HG03060 (cell line): ENCODE results near the gene ASMTL.
"Not testable (repeated sequence)": the region's sequence is repeated elsewhere in the genome, so short reads cannot be mapped to it uniquely, and the experiment has no call there.

ENCODE experiments used
- ATAC-seq: cut with Tn5 transposase; IDR thresholded peaks from one replicate; pipeline ENCODE4 v1.9.1; 2021; ENCODE audit warnings: low read depth, moderate number of reproducible peaks; ENCODE audit not compliant: unreplicated experiment

Gene ASMTL

DNA sequence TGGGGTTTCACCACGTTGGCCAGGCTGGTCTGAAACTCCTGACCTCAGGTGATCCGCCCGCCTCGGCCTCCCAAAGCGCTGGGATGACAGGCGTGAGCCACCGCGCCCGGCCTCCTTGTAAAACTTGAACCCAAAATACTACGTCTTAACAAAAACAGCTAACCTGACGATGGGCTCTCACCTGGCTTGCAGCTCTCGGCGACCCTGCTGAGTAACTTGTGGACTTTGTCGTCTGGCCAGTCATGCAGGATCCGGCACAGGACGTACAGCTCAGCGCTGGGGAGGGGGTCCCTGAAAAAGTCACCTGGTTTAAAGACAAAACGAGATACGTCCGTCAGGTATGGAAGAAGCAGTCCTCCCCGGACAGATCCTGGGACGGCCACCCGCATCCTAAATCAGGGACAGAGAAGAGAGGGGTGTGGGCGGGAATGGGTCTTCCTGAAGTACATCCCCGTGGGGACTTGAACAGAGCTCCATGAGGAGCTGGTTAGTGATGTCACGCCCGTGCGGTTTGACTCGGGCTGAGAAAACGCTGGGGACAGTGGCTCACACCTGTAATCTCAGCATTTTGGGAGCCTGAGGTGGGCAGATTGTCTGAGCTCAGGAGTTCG lies 40.1 kb downstream of the ASMTL start:
- ATAC-seq: no peak

DNA sequence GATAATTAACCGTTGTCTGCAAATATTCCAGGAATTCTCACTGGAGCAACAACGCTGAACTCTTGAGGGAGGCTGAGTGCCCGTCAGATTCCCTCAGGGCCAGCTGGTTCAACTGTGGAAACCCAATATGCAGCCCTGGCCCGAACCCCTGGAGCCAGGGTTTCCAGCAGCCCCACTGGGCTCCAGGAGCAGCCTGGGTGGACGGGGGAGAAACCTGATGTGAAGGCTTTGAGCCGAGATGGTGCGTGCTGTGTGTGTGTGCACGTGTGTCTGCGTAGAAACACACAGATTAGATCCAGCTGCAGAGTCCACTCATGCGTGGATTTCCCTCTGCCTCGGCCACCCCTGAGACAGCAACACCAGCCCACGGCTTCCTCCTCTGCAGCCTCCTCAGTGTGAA lies 41.4 kb downstream of the ASMTL start:
- no peak for ATAC-seq

DNA sequence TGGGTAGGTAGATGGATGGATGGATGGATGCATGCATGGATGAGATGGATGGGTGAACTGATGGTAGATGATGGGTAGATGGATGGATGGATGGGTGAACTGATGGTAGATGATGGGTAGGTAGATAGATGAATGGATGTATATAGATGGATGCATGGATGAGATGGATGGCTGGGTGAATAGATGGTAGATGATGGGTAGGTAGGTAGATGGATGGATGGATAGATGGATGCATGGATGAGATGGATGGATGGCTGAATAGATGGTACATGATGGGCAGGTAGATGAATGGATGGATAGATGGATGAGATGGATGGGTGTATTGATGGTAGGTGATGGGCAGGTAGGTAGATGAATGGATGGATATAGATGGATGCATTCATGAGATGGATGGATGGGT lies 45.7 kb downstream of the ASMTL start:
- no peak for ATAC-seq

DNA sequence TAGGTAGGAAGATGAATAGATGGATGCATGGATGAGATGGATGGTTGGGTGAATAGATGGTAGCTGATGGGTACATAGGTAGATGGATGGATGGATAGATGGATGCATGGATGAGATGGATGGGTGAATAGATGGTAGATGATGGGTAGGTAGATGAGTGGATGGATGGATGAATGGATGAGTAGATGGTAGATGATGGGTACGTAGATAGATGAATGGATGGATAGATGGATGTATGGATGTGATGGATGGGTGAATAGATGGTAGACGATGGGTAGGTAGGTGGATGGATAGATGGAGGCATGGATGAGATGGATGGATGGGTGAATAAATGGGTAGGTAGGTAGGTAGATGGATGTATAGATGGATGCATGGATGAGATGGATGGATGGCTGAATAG lies 46.9 kb downstream of the ASMTL start:
- not testable (repeated sequence) for ATAC-seq

DNA sequence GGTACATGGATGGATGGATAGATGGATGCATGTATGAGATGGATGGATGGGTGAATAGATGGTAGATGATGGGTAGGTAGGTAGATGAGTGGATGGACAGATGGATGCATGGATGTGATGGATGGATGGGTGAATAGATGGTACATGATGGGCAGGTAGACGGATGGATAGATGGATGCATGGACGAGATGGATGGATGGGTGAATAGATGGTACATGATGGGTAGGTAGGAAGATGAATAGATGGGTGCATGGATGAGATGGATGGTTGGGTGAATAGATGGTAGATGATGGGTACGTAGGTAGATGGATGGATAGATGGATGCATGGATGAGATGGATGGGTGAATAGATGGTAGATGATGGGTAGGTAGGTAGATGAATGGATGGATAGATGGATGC lies 48.8 kb downstream of the ASMTL start:
- ATAC-seq: not testable (repeated sequence)

DNA sequence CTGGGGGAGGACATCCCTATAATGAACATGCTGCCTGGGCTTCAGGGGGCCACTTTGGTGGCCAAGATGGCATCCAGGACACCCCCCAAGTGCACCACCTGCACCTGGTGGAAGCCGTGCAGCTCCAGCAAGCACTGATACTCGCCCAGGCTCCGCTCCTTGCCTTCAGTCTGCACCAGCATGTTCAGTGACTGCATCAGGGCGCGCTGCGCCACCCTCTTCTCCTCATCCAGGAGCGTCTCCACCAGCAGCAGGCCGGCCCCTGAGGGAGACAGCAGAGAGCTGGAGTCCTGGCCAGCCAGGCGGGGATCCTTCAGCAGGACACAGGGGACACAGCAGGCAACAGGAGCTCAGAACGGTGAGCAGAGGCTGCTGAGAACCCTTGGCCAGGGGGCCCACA lies 49.5 kb downstream of the ASMTL start:
- no peak for ATAC-seq

DNA sequence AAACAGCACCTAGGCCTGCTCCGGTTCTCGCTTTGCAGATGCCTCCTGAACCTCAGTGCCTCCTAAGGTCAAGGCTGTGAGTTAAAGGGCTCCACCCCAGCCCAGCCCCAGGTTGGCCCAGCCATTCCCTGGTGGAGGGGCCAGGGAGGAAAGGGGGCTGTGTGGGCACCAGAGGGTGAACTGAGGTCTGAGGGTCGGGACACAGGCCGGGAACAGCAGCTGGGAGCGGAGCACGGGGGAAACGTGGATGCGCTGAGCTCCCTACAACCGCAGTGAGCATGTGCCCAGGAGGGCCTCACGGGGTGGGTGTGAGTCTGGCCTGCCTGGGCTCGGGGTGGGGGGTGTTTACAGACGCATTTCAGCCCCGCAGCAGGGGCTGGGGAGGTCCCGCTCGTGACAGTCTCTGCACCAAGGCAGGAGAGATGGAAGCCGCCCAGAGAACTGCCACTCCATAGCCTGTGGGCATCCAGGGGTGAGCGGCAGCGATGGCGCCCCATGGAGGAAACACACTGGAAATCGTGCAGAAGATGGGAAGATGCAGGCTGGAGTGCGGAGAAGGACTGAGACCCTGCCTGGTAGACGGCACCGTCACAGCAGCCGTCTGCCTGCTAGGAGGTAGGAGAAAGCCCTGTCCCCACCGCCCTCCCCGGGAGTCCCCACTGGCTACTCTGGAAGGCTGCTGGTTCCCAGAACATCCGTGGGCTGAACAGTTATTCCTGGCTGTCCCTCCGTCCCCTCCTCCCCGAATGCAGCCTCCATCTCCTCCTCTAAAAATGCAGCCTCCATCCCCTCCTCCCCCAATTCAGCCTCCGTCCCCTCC lies 50.9 kb downstream of the ASMTL start:
- no peak for ATAC-seq

DNA sequence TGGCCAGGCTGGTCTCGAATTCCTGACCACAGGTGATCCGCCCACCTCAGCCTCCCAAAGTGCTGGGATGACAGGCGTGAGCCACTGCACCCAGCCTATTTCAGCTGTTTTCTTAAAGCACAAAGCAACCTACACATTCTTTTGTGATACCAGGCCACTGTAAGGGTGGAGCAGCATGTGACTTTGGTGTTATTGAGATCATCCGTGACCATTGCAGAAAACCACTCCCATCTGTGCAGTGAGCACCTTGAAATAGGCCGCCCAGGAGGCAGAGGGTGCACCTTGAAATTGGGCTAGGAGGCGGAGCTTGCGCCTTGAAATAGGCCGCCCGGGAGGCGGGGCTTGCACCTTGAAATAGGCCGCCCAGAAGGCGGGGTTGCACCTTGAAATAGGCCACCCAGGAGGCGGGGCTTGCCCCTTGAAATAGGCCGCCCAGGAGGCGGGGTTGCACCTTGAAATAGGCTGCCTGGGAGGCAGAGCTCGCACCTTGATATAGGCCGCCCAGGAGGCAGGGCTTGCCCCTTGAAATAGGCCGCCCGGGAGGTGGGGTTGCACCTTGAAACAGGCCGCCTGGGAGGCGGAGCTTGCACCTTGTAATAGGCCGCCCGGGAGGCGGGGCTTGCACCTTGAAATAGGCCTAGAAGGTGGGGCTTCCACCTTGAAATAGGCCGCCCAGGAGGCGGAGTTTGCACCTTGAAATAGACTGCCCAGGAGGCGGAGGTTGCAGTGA lies 51.8 kb downstream of the ASMTL start:
- ATAC-seq: no peak

DNA sequence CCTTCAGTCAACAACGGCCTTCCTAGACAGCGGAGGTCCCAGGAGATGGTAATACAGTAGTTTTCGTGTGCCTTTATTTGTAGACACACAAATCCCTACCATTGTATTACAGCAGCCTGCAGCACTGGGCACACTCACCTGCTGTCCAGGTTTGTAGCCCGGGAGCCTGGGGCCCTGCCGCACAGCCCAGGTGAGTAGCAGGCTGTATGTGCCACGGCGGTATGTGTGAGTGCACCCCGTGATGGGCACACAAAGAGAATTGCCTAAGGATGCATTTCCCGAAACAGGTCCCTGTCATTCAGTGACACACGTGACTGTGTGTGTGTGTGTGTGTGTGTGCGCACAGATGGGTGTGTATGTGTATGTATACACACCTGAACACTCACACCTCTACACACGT lies 52.7 kb downstream of the ASMTL start:
- ATAC-seq: no peak

DNA sequence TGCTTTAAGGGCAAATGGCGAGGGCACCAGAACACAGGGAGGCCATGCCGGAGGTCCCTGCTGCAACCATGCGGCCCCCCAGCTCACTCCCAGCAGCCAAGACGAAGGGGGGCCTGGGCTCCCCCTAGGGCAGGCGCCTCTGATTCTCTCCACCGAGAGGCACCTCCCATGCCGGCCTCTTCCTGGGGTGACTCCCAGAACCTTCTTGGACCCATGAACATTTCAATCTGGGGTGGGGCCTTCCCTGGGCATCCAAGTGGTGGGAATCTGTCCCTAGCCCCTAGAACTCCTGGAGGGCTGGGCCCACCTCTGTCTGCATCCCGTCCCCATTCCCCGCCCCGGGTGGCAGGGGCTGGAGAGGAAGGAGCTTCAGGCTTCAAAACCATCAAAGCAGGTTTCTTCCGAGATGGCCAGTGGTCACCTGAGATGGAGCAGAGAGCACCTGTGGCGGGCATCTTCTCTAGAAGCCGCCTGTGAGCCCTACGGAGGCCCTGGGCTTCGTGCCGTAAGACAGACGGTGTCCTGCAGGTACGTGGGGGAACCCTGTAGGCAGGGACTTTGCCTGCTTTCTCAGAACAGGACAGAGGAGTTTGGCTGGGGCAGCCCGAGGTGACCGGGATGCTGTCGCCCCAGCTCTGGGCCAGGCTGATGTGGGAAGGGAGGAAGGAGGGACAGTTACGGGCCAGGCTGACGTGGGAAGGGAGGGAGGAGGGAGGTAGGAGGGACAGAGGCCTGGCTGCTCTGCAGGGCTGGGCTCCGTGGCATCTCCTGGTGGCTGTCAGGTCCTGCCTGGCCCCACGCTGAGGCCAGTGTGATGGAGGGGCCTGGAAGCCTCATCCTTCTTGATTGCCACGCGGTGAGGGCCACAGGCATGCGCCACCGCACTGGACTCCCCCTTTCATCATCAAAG lies 54.0 kb downstream of the ASMTL start:
- ATAC-seq: no peak

DNA sequence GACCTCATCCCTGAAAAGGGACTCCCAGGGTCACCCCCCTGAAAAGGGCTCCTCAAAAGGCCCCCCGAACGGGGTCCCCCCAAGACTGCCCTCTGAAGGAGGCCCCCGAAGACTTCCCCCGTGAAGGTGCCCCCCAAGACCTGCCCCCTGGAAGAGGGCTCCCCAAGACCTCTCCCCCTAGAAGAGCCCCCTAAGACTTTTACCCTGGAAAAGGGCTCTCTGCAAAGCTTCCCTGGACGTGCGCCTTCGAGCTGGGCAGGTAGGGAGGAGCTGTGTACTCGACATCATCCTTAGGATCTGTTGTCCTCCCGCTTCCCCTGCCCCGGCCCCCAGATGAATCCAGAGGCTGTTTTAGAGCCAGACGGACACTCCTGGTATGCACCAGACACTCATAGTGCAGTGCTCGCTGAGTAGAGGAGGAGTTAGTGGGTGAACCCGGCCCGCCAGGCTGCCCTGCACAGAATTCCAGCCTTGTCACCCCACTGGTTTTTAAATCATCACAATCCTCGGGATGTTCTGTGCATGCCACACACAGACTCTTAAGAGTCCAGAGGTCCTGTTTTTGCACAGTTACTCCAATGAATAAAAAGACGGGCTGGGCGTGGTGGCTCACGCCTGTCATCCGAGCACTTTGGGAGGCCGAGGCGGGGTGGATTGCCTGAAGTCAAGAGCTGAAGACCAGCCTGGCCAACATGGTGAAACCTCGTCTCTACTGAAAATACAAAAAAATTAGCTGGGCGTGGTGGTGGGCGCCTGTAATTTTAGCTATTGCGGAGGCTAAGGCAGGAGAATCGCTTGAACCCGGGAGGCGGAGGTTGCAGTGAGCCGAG lies 55.1 kb downstream of the ASMTL start:
- ATAC-seq: no peak

DNA sequence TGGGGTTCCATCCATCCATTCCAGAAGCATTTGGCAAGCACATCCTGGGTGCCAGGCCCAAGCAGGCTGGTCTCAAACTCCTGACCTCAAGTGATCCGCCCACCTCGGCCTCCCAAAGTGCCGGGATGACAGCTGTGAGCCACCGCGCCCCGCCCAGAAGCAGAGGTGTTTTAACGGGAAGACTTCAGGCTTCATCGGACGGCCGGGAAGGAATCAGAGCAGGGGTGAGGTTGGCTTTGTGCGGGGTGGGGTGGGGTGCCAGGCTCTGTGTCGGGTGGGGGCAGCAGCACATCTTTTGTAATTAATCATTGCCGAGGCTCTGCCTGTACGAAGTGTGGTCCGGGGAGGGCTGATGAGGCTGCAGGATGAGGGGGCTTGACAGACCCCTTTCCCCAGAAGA lies 55.7 kb downstream of the ASMTL start:
- ATAC-seq: no peak

DNA sequence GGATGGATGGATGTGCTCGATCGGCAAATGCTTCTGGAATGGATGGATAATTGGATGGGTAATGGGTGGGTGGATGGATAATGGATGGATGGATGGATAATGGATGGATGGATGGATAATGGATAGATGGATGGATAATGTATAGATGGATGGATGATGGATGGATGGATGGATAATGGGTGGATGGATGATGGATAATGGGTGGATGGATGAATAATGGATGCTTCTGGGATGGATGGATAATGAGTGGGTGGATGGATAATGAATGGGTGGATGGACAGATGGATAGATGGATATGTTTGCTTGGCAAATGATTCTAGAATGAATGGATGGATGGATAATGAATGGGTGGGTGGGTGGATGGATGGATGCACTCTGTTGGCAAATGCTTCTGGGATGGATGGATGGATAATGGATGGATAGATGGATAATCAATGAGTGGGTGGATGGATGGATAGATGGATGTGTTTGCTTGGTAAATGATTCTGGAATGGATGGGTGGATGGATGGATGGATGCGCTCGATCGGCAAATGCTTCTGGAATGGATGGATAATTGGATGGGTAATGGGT lies 57.0 kb downstream of the ASMTL start:
- no peak for ATAC-seq

DNA sequence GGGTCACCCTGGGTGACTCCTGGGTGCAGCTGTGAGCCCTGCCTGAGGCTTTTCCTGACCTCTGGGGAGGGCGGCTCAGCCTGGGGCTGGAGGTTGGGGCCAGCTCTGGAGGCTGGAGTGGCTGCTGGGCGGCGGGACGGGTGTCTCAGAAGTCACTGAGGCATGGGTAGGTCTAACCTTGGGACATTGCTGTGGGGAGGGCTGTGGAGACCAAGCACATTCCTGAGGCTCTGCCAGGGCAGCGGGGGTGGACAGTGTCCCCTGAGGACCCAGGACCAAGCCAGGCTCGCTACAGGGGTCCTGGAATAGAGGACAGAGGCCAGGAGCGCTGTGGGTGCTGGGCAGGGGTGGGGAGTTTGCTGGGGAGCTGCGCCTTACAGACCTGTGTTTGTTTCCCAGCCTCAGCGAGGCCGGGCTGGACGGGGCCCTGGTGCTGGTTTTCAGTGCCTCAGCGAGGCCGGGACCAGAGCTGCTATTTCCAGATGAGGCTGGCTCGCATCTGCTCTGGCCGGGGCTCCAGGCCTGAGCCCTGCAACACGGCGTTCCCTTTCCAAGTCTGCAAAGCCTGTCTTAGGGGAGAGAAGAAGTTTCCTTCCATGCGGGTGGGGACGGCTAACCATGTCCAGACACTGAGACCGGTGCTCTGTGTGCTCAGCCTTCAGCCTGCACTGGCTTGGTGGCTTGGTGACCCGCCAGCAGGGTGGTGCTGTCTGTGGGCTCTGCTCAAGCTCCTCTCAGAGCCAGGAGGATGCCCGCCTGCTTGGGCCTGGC lies 57.8 kb downstream of the ASMTL start:
- ATAC-seq: no peak

DNA sequence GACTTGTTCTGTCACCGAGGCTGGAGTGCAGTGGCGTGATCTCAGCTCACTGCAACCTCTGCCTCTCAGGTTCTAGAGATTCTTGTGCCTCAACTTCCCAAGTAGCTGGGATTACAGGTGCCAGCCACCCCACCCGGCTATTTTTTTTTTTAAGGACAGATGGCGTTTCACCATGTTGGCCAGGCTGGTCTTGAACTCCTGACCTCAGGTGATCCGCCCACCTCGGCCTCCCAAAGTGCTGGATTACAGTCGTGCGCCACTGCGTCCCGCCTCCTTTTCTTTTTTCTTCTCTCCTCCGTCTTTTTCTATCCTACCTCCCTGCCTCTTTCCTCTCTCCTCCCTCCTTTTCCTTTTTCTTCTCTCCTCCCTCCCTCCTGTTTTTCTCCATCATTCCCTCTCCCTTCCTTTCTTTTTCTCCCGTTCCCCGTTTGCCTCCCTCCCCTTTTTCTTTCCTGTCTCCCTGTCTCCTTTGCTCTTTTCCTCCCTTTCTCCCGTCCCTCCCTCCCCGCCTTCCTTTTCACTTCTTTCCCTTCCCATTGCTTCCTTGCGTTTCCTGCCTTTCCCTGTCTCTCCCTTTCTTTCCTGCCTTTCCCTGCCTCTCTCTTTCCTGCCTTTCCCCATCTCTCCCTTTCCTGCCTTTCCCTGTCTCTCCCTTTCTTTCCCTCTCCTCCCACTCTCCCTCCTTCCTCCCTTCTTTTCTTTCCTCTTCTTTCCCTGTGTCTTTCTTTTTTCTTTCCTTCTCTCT lies 58.7 kb downstream of the ASMTL start:
- ATAC-seq: no peak

DNA sequence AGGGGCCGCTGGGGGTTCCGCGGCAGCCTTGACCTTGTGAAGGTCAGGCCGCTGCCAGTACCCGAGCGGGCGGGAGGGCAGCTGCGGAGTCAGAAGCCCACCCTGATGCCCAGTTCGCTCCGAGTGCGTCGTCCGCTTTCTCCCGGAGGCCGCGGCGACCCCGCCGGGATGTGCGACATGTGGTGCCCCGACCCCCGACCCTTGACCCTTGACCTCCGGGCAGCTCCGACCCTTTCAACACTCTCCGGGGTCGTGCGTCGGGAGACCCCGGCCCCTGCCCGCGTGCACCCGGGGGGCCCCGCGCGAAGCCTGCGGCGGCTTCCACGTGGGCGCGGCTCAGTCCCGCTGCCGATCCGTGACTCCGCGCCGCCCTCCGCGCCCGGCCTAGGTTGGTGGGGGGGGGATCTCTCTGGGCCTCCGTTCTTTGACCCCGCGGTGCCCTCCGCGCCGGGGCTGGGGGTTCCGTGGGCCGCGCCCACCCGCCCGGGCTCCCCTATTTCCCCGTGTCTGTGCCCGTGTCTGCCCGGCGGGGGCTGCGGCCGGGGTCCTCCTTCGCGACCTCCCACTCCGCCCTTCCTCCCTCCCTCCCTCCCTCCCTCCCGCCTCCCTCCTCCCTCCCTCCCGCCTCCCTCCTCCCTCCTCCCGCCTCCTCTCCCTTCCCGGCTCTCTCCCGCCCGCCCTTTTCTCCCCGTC lies 60.2 kb downstream of the ASMTL start:
- no peak for ATAC-seq

DNA sequence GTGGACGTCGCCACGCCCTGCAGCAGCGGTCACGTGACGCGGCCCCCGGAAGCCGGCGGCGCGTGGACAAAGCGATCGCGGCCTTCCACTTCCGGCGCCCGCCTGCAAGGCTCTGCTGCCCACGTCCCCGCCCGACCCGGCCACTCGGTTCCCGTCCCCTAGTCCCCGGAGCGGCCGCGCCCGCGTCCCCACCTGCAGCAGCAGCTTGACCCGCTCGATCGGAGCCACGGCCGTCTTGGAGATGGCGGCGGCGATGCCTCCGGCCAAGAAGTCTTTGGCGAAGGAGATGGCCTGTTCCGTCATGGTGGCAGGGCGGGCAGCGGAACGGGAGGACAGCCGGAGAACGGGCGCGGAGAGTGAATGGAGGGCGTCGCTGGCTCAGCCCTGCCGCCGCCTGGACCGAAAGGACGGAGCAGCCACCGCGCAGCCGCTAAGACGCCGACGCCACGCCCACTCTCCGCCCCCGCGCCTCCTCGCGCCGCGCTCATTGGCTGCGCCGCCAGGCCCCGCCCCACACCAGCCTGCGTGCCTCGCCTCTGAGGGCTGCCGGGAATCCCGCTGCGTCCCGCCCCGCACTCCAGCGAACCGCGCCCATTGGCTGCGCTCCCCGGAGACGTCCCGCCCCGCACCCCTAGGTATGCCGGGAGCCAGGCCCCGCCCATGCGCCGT lies 60.9 kb downstream of the ASMTL start, which contains the start of gene SLC25A6:
Gene SLC25A6, minus strand, starts transcription at position 407 of the 669 bp plus-strand sequence. Its CDS starts 104 bp downstream, at position 303.
- ATAC-seq: peak; percentile 87
